Keratinocyte (primary cell): Measurements from ENCODE around the gene CD180. TPM values are rescaled to one million over a fixed set of nuclear protein-coding genes. Genes with fewer than 3 reads are reported as not detected.

ENCODE experiments used
- DNase-seq: peaks from one replicate; pipeline ENCODE4 v3.0.0-alpha.2; 2011; ENCODE audit warnings: low read depth, missing footprints, low spot score
- FAIRE-seq: peaks from 2 replicates; lab custom pipeline; 2011; peaks lifted over from hg19 to GRCh38; lab: Jason Lieb, UNC
- H2AFZ ChIP-seq: 2 replicates; pipeline ENCODE4 v1.6.0; 2012; ENCODE audit warnings: low read length, control low read depth, inconsistent platforms; ENCODE audit not compliant: control insufficient read depth
- H3K27ac ChIP-seq: 2 replicates; pipeline ENCODE4 v1.5.1; 2011; ENCODE audit warnings: low read length; ENCODE audit not compliant: control insufficient read depth, insufficient read depth
- H3K27me3 ChIP-seq: 3 replicates; pipeline ENCODE4 v1.6.0; 2011; ENCODE audit warnings: low read length; ENCODE audit not compliant: control insufficient read depth, insufficient read depth; ENCODE audit errors: extremely low read depth
- H3K36me3 ChIP-seq, 2 experiments: 2 replicates in 1 of 2; 3 replicates in 1 of 2; pipeline ENCODE4 v1.5.1; 2011; ENCODE audit warnings: low read length in 2 of 2, mild to moderate bottlenecking in 1 of 2; ENCODE audit not compliant: control insufficient read depth in 2 of 2, insufficient read depth in 2 of 2; ENCODE audit errors: extremely low read depth in 1 of 2
- H3K4me1 ChIP-seq: 3 replicates; pipeline ENCODE4 v1.5.1; 2011; ENCODE audit warnings: low read length; ENCODE audit not compliant: control insufficient read depth, insufficient read depth; ENCODE audit errors: extremely low read depth
- H3K4me2 ChIP-seq: 3 replicates; pipeline ENCODE4 v1.6.0; 2011; ENCODE audit warnings: low read depth, low read length; ENCODE audit not compliant: control insufficient read depth, insufficient read depth; ENCODE audit errors: extremely low read depth
- H3K4me3 ChIP-seq, 3 experiments: fragments of 200-600 bp in 1 of 3; sonication (generic) in 1 of 3; 2 replicates in 2 of 3; 3 replicates in 1 of 3; pipeline ENCODE4 v1.5.1; 2011 to 2016; ENCODE audit warnings: low read length in 3 of 3, mild to moderate bottlenecking in 3 of 3, control low read depth in 2 of 3, inconsistent platforms in 1 of 3, low read depth in 1 of 3, mixed read lengths in 1 of 3, mixed run types in 1 of 3, moderate library complexity in 1 of 3; ENCODE audit not compliant: control insufficient read depth in 2 of 3, insufficient read depth in 2 of 3; ENCODE audit errors: extremely low read depth in 1 of 3
- H3K79me2 ChIP-seq: 2 replicates; pipeline ENCODE4 v1.6.0; 2012; ENCODE audit warnings: low read length; ENCODE audit not compliant: control insufficient read depth, insufficient read depth
- H3K9ac ChIP-seq: 3 replicates; pipeline ENCODE4 v1.6.0; 2011; ENCODE audit warnings: low read length; ENCODE audit not compliant: control insufficient read depth, insufficient read depth; ENCODE audit errors: extremely low read depth
- H3K9me1 ChIP-seq: 3 replicates; pipeline ENCODE4 v1.6.0; 2011; ENCODE audit warnings: low read length; ENCODE audit not compliant: control insufficient read depth, insufficient read depth; ENCODE audit errors: extremely low read depth
- H3K9me3 ChIP-seq: 2 replicates; pipeline ENCODE4 v1.5.1; 2012; ENCODE audit warnings: low read depth, low read length; ENCODE audit not compliant: control insufficient read depth
- H4K20me1 ChIP-seq: 3 replicates; pipeline ENCODE4 v1.6.0; 2011; ENCODE audit warnings: low read length; ENCODE audit not compliant: control insufficient read depth, insufficient read depth; ENCODE audit errors: extremely low read depth
- CTCF ChIP-seq, 3 experiments: IDR thresholded peaks in 1 of 3; conservative IDR thresholded peaks in 1 of 3; optimal IDR thresholded peaks in 1 of 3; 2 replicates in 2 of 3; 3 replicates in 1 of 3; pipeline versions ENCODE3 to v1.5.1; 2011; ENCODE audit warnings: low read length in 3 of 3, mild to moderate bottlenecking in 3 of 3, moderate library complexity in 2 of 3, control low read depth in 1 of 3, inconsistent platforms in 1 of 3; ENCODE audit not compliant: insufficient read depth in 2 of 3; ENCODE audit errors: extremely low read depth in 1 of 3
- EZH2 ChIP-seq: IDR thresholded peaks from one replicate; pipeline ENCODE4 v1.6.1; 2012; ENCODE audit warnings: inconsistent platforms, mild to moderate bottlenecking, low read length, moderate library complexity
- dilution Hi-C: fragments of 300-500 bp; cut with MboI; formaldehyde crosslinking; loops from one replicate; pipeline ENCODE4 v1.7.0; 2020; ENCODE audit warnings: low sequenced_read_pairs; ENCODE audit not compliant: extremely low pct_ligation_motif_present
- polyA plus RNA-seq, 5 experiments: library from polyadenylated mRNA; depleted of rRNA in 3 of 5; stranded (reverse) in 3 of 5; stranded (forward) in 1 of 5; unstranded in 1 of 5; fragments of >200 nt; gene quantifications; 1 replicate in 1 of 5; 2 replicates in 3 of 5; 3 replicates in 1 of 5; pipeline versions ENCODE4 v1.2.1 to v1.2.3, GENCODE V29; 2011 to 2012; ENCODE audit warnings: missing spikeins in 2 of 5, low read depth in 1 of 5, low replicate concordance in 1 of 5

The CD180 gene
- polyA plus RNA-seq, 1 donor (not counting 4 experiments of a cell fraction or from before 2014, with no cell fraction given), result not detected

- Histone ChIP-seq H3K79me2 (no peaks in the 10 kb centered on the region), H3K9ac (no peak overlapping the region), H3K27me3 (no peaks in the 10 kb centered on the region), H2AFZ (no peak overlapping the region), H3K27ac (no peak overlapping the region), H4K20me1 (no peaks in the 10 kb centered on the region), H3K9me1 (no peaks in the 10 kb centered on the region), H3K4me1 (peaks cover 12% of the 10 kb centered on the region), H3K9me3 (no peaks in the 10 kb centered on the region), H3K4me2 (no peak overlapping the region), H3K36me3 (no peaks in the 10 kb centered on the region), H3K4me3 (no peak overlapping the region)
- TF ChIP-seq EZH2 (no peak), CTCF (optimal IDR thresholded peaks at IDR 0.05 in 1 of 3, IDR thresholded peaks at IDR 0.05 in 1 of 3, conservative IDR thresholded peaks at IDR 0.05 in 1 of 3; ENCODE audit: extremely low read depth in 1 of 3, insufficient read depth in 2 of 3, low read length in 3 of 3) (no peak)
- dilution Hi-C loops, result no loop called here
- no peak for FAIRE-seq
- DNase-seq, result no peak
Observed at GRCh38 chr5:67241326-67241725, 44.7 kb upstream of the CD180 start.

GRCh38 chr5:67240846-67241245, 44.2 kb upstream of the CD180 start:
- dilution Hi-C loops, result no loop called here
- H3K27ac ChIP-seq, result no peak overlapping the region
- TF ChIP-seq CTCF (optimal IDR thresholded peaks at IDR 0.05 in 1 of 3, IDR thresholded peaks at IDR 0.05 in 1 of 3, conservative IDR thresholded peaks at IDR 0.05 in 1 of 3; ENCODE audit: extremely low read depth in 1 of 3, insufficient read depth in 2 of 3, low read length in 3 of 3) (no peak), EZH2 (no peak)

More at GRCh38 chr5:67240846-67241245, 44.2 kb upstream of the CD180 start:
- Histone ChIP-seq H3K9me1 (no peaks in the 10 kb centered on the region), H3K4me3 (no peak overlapping the region), H3K9me3 (no peaks in the 10 kb centered on the region), H3K27me3 (no peaks in the 10 kb centered on the region), H3K4me1 (peaks cover 7% of the 10 kb centered on the region), H2AFZ (no peak overlapping the region), H3K4me2 (no peak overlapping the region), H3K36me3 (no peaks in the 10 kb centered on the region), H4K20me1 (no peaks in the 10 kb centered on the region), H3K9ac (no peak overlapping the region), H3K79me2 (no peaks in the 10 kb centered on the region)
- FAIRE-seq (no peak), DNase-seq (no peak)
